Measurements from ENCODE around the gene TTLL7. TPM values are rescaled to one million over a fixed set of nuclear protein-coding genes. Genes with fewer than 3 reads are reported as not detected.

The TTLL7 gene
- total RNA-seq, 1 donor from 2014 or later, result 7.8 TPM

DNA sequence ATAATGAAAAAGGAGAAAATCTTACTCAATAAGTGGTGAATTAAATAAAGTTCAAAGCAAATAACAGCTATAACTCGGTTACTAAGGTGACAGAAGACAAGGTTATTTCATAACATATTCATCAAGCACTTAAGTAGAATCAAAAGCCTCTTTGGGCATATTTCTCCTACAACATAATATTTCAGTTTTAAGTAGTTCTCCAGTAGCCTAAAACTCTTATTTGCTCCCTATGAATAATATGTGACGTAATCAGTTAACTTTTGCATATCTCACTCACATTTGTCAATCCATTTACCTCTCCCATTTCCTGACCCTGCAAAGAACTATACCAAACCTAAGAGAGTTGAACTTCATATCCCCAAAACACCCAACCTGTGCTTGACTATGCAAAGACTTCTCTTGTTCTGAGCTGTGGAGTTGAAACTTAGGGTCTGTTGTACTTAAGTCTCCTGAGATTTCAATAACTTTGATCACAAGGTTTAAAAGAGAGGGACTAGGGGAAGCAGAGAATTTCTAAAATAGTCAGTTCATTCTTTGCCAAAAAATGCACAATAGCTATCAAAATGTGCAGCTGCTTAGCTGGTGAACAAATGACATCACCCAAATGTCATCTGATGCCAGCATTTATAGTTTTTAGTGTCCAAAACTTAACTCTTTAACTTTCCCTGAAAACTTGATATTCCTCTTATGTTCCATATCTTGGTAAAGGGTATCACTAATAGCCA, 37.2 kb downstream of the TTLL7 start:
- Histone ChIP-seq H3K9me3 (replicated peaks) (no peaks in the 10 kb centered on the region), H3K4me3 (no peak overlapping the region), H3K27me3 (ENCODE audit: low read depth) (no peaks in the 10 kb centered on the region), H3K27ac (replicated peaks) (no peak overlapping the region), H3K36me3 (no peaks in the 10 kb centered on the region), H3K4me1 (peaks cover 22% of the 10 kb centered on the region)
- TF ChIP-seq, protein P1, sequence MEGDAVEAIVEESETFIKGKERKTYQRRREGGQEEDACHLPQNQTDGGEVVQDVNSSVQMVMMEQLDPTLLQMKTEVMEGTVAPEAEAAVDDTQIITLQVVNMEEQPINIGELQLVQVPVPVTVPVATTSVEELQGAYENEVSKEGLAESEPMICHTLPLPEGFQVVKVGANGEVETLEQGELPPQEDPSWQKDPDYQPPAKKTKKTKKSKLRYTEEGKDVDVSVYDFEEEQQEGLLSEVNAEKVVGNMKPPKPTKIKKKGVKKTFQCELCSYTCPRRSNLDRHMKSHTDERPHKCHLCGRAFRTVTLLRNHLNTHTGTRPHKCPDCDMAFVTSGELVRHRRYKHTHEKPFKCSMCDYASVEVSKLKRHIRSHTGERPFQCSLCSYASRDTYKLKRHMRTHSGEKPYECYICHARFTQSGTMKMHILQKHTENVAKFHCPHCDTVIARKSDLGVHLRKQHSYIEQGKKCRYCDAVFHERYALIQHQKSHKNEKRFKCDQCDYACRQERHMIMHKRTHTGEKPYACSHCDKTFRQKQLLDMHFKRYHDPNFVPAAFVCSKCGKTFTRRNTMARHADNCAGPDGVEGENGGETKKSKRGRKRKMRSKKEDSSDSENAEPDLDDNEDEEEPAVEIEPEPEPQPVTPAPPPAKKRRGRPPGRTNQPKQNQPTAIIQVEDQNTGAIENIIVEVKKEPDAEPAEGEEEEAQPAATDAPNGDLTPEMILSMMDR (IDR thresholded peaks at IDR 0.05; ENCODE audit: borderline replicate concordance), result no peak
- DNase-seq, result no peak
- intact Hi-C loops (cut with micrococcal nuclease), result no loop called here

DNA sequence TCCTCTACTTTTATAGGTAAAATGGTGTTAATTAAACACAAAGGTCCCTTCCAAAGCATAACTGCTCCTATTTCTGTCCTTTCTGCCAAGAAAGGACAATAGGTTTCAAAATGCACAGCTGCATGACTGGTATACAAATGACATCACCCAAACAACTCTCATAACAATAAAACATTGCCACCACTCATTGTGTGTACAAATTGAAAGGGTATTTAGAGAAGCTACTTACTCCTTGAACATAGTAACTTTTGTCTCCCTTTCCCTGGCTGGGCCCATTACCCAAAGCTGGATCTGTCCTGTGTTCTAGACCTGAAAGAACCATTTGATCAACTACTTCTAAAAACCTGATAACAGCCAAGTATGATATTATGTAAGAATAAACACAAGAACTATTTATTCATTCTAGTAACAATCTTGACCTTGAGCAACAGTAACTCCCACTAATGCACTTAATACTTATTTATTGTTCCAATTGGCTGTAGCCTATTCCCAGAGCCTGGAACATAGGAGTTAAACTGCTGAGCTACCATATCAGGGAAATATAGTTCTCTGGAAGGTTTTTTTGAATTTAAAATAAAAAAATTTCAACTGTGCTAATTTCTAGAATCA, 38.2 kb downstream of the TTLL7 start:
- Histone ChIP-seq H3K4me1 (peaks cover 22% of the 10 kb centered on the region), H3K36me3 (no peaks in the 10 kb centered on the region), H3K27me3 (ENCODE audit: low read depth) (no peaks in the 10 kb centered on the region), H3K9me3 (replicated peaks) (no peaks in the 10 kb centered on the region), H3K27ac (replicated peaks) (no peak overlapping the region), H3K4me3 (no peak overlapping the region)
- DNase-seq, result no peak
- intact Hi-C loops (cut with micrococcal nuclease), result no loop called here
- TF ChIP-seq, protein P1 (IDR thresholded peaks at IDR 0.05; ENCODE audit: borderline replicate concordance), result no peak

- no peak overlapping the region for H3K27ac ChIP-seq (replicated peaks)
- no peaks in the 10 kb centered on the region for H3K27me3 ChIP-seq (ENCODE audit: low read depth)
- no peak for DNase-seq
- H3K4me1 ChIP-seq, result peaks cover 22% of the 10 kb centered on the region
- no peak overlapping the region for H3K4me3 ChIP-seq
- no peaks in the 10 kb centered on the region for H3K36me3 ChIP-seq
- TF ChIP-seq, protein P1 (IDR thresholded peaks at IDR 0.05; ENCODE audit: borderline replicate concordance), result no peak
- intact Hi-C loops (cut with micrococcal nuclease), result no loop called here
- no peaks in the 10 kb centered on the region for H3K9me3 ChIP-seq (replicated peaks)
These were observed 39.0 kb downstream of the TTLL7 start for GRCh38 chr1:83959824-83960498.

DNA sequence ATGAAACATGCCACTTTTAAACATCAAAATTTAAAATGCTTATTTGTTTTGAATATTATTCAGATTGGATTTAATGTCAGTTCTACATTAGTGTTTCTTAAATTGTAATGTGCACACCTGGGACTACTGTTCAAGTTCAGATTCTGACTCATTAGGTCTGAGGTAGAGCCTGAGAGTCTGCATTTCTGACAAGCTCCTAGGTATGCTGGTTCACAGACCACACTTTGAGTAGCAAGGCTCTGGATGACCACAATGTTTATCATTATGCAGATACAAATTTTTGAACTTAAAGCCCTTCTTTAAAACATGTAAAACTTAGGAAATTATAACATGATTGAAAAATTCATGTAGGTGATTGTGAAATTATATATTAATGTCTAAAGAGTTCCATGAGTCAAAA, 40.2 kb downstream of the TTLL7 start:
- intact Hi-C loops (cut with micrococcal nuclease), result no loop called here

GRCh38 chr1:83954166-83954823, 44.6 kb downstream of the TTLL7 start:
- no peaks in the 10 kb centered on the region for H3K36me3 ChIP-seq
- no peak for DNase-seq
- H3K9me3 ChIP-seq (replicated peaks), result no peaks in the 10 kb centered on the region
- H3K4me3 ChIP-seq, result no peak overlapping the region
- no peaks in the 10 kb centered on the region for H3K4me1 ChIP-seq
- intact Hi-C loops (cut with micrococcal nuclease), result no loop called here
- no peak overlapping the region for H3K27ac ChIP-seq (replicated peaks)
- TF ChIP-seq, protein P1 (IDR thresholded peaks at IDR 0.05; ENCODE audit: borderline replicate concordance), result no peak
- H3K27me3 ChIP-seq (ENCODE audit: low read depth), result no peaks in the 10 kb centered on the region

More for the DNA sequence above, 40.2 kb downstream of the TTLL7 start:
- TF ChIP-seq, protein P1 (IDR thresholded peaks at IDR 0.05; ENCODE audit: borderline replicate concordance), result no peak
- no peaks in the 10 kb centered on the region for H3K36me3 ChIP-seq
- no peak overlapping the region for H3K4me3 ChIP-seq
- no peak overlapping the region for H3K27ac ChIP-seq (replicated peaks)
- no peaks in the 10 kb centered on the region for H3K27me3 ChIP-seq (ENCODE audit: low read depth)
- DNase-seq, result no peak
- H3K9me3 ChIP-seq (replicated peaks), result no peaks in the 10 kb centered on the region
- peaks cover 15% of the 10 kb centered on the region for H3K4me1 ChIP-seq

Data from left ventricle myocardium inferior (tissue), 1 donor.